Measurements from ENCODE around the gene FOXF1. TPM values are rescaled to one million over a fixed set of nuclear protein-coding genes. Genes with fewer than 3 reads are reported as not detected.

FOXF1 gene
- total and polyA plus RNA-seq, 12 donors, result 0.07 to 0.64 (median 0.27) TPM; not detected in 3

- Histone ChIP-seq H3K27ac (peak overlapping the region in 1 of 5 donors; percentile 77), H3K36me3 (replicated peaks in 1 of 2) (no peaks in the 10 kb centered on the region), H3K4me3 (peak overlapping the region in 2 of 4 donors; percentile 22 to 59), H3K4me1 (replicated peaks in 1 of 2) (peaks cover 12 to 32% of the 10 kb centered on the region in 2 donors), H3K27me3 (peaks cover 97% of the 10 kb centered on the region), H3K9me3 (replicated peaks in 1 of 3) (no peaks in the 10 kb centered on the region)
- TF ChIP-seq CTCF (IDR thresholded peaks at IDR 0.05), result no peak
- no peak for TF ChIP-seq POLR2A (IDR thresholded peaks at IDR 0.05)
- intact Hi-C loops (cut with DNase I), result no loop called here
- 1 to 3% (median 1%) methylated on average over 21 to 79 of the region's 79 CpGs for WGBS, 4 donors
- peak in 2 of 7 donors; percentile 21 to 26 for DNase-seq
These were observed 1.2 kb upstream of the FOXF1 start for GRCh38 chr16:86508947-86509758.

- H3K4me3 ChIP-seq, result peak overlapping the region in 3 of 4 donors; percentile 11 to 59 (median 22)
- peaks cover 97% of the 10 kb centered on the region for H3K27me3 ChIP-seq
- H3K27ac ChIP-seq, result peak overlapping the region in 1 of 5 donors; percentile 77
- WGBS, 4 donors, result 1 to 2% (median 2%) methylated on average over 18 to 84 of the region's 84 CpGs
- no peak for DNase-seq
- no peaks in the 10 kb centered on the region for H3K36me3 ChIP-seq (replicated peaks in 1 of 2)
- no peak for TF ChIP-seq CTCF (IDR thresholded peaks at IDR 0.05)
- H3K9me3 ChIP-seq (replicated peaks in 1 of 3), result no peaks in the 10 kb centered on the region
- H3K4me1 ChIP-seq (replicated peaks in 1 of 2), result peaks cover 12 to 32% of the 10 kb centered on the region in 2 donors
- intact Hi-C loops (cut with DNase I), result loop anchor here (10.0 kb wide), 2 partner anchors 165 to 685 kb away; no protein-coding TSS in a partner anchor
These were observed 415 bp upstream of the FOXF1 start for GRCh38 chr16:86509759-86510464.

GRCh38 chr16:86511317-86512161 lies 1.2 kb downstream of the FOXF1 start:
- H3K36me3 ChIP-seq (replicated peaks in 1 of 2), result no peaks in the 10 kb centered on the region
- H3K27me3 ChIP-seq, result peaks cover 97% of the 10 kb centered on the region
- TF ChIP-seq CTCF (IDR thresholded peaks at IDR 0.05) (no peak), POLR2A (IDR thresholded peaks at IDR 0.05) (no peak)
- peak overlapping the region in 1 of 5 donors; percentile 77 for H3K27ac ChIP-seq
- 13 to 86% (median 24%) methylated on average over 5 to 44 of the region's 44 CpGs for WGBS, 4 donors
- no peak for DNase-seq
- H3K4me3 ChIP-seq, result peak overlapping the region in 1 of 4 donors; percentile 59
- no peaks in the 10 kb centered on the region for H3K9me3 ChIP-seq (replicated peaks in 1 of 3)
- peaks cover 12 to 32% of the 10 kb centered on the region in 2 donors for H3K4me1 ChIP-seq (replicated peaks in 1 of 2)
- intact Hi-C loops (cut with DNase I), result loop anchor here (10.0 kb wide), 2 partner anchors 167 to 687 kb away; no protein-coding TSS in a partner anchor
